Body of pancreas (tissue), 4 donors: Measurements from ENCODE around the gene CXCR3.

Source experiments
- CTCF ChIP-seq, 7 experiments: fragments of 450-650 bp in 4 of 7; fragments of 200-600 bp in 3 of 7; sonication (generic) in 3 of 7; IDR thresholded peaks; one replicate each; pipeline ENCODE4 v1.5.1; 2016 to 2019; ENCODE audit warnings: antibody characterized with exemption in 7 of 7
- POLR2A ChIP-seq, 3 donors: fragments of 450-650 bp; IDR thresholded peaks; one replicate each; pipeline ENCODE4 v1.6.1; 2016; ENCODE audit warnings: antibody characterized with exemption in 3 of 3, mild to moderate bottlenecking in 2 of 3

GRCh38 chrX:71622576-71623450 lies 4.5 kb upstream of the CXCR3 start:
- TF ChIP-seq CTCF (IDR thresholded peaks at IDR 0.05) (peak in 5 of 7 experiments; percentile 9 to 32 (median 25)), POLR2A (IDR thresholded peaks at IDR 0.05) (peak in 2 of 3 donors; percentile 9 to 15)
